HepG2 (cell line): Measurements from ENCODE around the gene RTBDN. TPM values are rescaled to one million over a fixed set of nuclear protein-coding genes. Genes with fewer than 3 reads are reported as not detected.

Experiments used
- ATRX ChIP-seq: sonication (generic); formaldehyde crosslinking; IDR thresholded peaks from 2 replicates; pipeline ENCODE4 v1.4.0; 2020; ENCODE audit warnings: missing genetic modification reagents, borderline replicate concordance
- HNF4A ChIP-seq: sonication (generic); formaldehyde crosslinking; IDR thresholded peaks from 2 replicates; pipeline ENCODE4 v1.4.0; 2020; ENCODE audit warnings: missing genetic modification reagents
- KDM5A ChIP-seq: fragments of 200-600 bp; sonication (generic); IDR thresholded peaks from 2 replicates; pipeline ENCODE4 v1.7.0; 2018; ENCODE audit warnings: antibody characterized with exemption, mild to moderate bottlenecking, low read length, borderline replicate concordance
- MED1 ChIP-seq: sonication (generic); formaldehyde crosslinking; IDR thresholded peaks from 2 replicates; pipeline ENCODE4 v1.4.0; 2020; ENCODE audit warnings: missing genetic modification reagents
- MYNN ChIP-seq: sonication (generic); formaldehyde crosslinking; IDR thresholded peaks from 2 replicates; pipeline ENCODE4 v1.4.0; 2020; ENCODE audit warnings: mild to moderate bottlenecking, low read depth, missing genetic modification reagents
- ONECUT2 ChIP-seq: sonication (generic); formaldehyde crosslinking; IDR thresholded peaks from 2 replicates; pipeline ENCODE4 v1.4.0; 2020; ENCODE audit warnings: missing genetic modification reagents
- SAFB2 ChIP-seq: sonication (generic); formaldehyde crosslinking; IDR thresholded peaks from 2 replicates; pipeline ENCODE4 v1.5.1; 2020; ENCODE audit warnings: missing genetic modification reagents, low read depth, mild to moderate bottlenecking, borderline replicate concordance
- SATB2 ChIP-seq: sonication (generic); formaldehyde crosslinking; IDR thresholded peaks from 2 replicates; pipeline ENCODE4 v1.5.0; 2020; ENCODE audit warnings: missing genetic modification reagents
- SMAD3 ChIP-seq: sonication (generic); formaldehyde crosslinking; IDR thresholded peaks from 2 replicates; pipeline ENCODE4 v1.4.0; 2020; ENCODE audit warnings: missing genetic modification reagents
- SOX6 ChIP-seq, 2 experiments: fragments of 450-650 bp in 1 of 2; sonication (generic) in 1 of 2; formaldehyde crosslinking in 1 of 2; IDR thresholded peaks; 2 replicates each; pipeline versions ENCODE4 v1.4.0 to v1.6.1; 2017 to 2020; ENCODE audit warnings: antibody characterized with exemption in 1 of 2, mild to moderate bottlenecking in 1 of 2, missing genetic modification reagents in 1 of 2
- TCF12 ChIP-seq, 2 experiments: fragments of 450-650 bp in 1 of 2; sonication (generic) in 1 of 2; formaldehyde crosslinking in 1 of 2; IDR thresholded peaks; 2 replicates each; pipeline versions ENCODE4 v1.6.1 to v1.8.0; 2017 to 2022; ENCODE audit warnings: antibody characterized with exemption in 1 of 2, mild to moderate bottlenecking in 1 of 2, missing genetic modification reagents in 1 of 2, moderate library complexity in 1 of 2
- TFDP1 ChIP-seq: IDR thresholded peaks from 2 replicates; pipeline ENCODE4 v1.6.1; 2016; ENCODE audit warnings: missing compliant biosample characterization, missing genetic modification reagents, borderline replicate concordance
- XRCC5 ChIP-seq: fragments of 200-400 bp; formaldehyde crosslinking; optimal IDR thresholded peaks from 2 replicates; pipeline ENCODE3; 2017; ENCODE audit warnings: mild to moderate bottlenecking, low read length
- ZFP36L1 ChIP-seq: sonication (generic); formaldehyde crosslinking; IDR thresholded peaks from 2 replicates; pipeline ENCODE4 v1.8.0; 2022; ENCODE audit warnings: mild to moderate bottlenecking, missing genetic modification reagents, moderate library complexity
- ZNF124 ChIP-seq: sonication (generic); formaldehyde crosslinking; IDR thresholded peaks from 2 replicates; pipeline ENCODE4 v1.4.0; 2020; ENCODE audit warnings: missing genetic modification reagents
- ZNF264 ChIP-seq: sonication (generic); formaldehyde crosslinking; IDR thresholded peaks from 2 replicates; pipeline ENCODE4 v1.4.0; 2020; ENCODE audit warnings: missing genetic modification reagents
- ZNF451 ChIP-seq: sonication (generic); formaldehyde crosslinking; IDR thresholded peaks from 2 replicates; pipeline ENCODE4 v1.5.0; 2020; ENCODE audit warnings: mild to moderate bottlenecking, missing genetic modification reagents
- ZNF557 ChIP-seq: sonication (generic); formaldehyde crosslinking; IDR thresholded peaks from 2 replicates; pipeline ENCODE4 v1.4.0; 2020; ENCODE audit warnings: missing genetic modification reagents
- ZNF569 ChIP-seq: sonication (generic); formaldehyde crosslinking; IDR thresholded peaks from 2 replicates; pipeline ENCODE4 v1.5.0; 2020; ENCODE audit warnings: mild to moderate bottlenecking, missing genetic modification reagents, moderate library complexity, borderline replicate concordance
- ZNF580 ChIP-seq: IDR thresholded peaks from 2 replicates; pipeline ENCODE4 v1.6.1; 2016; ENCODE audit warnings: low read depth, borderline replicate concordance
- ZNF691 ChIP-seq: sonication (generic); formaldehyde crosslinking; IDR thresholded peaks from 2 replicates; pipeline ENCODE4 v1.4.0; 2020; ENCODE audit warnings: missing genetic modification reagents, low read depth, mild to moderate bottlenecking, borderline replicate concordance
- ZNF720 ChIP-seq: sonication (generic); formaldehyde crosslinking; IDR thresholded peaks from 2 replicates; pipeline ENCODE4 v1.4.0; 2020; ENCODE audit warnings: missing genetic modification reagents
- ZNF891 ChIP-seq: sonication (generic); formaldehyde crosslinking; IDR thresholded peaks from 2 replicates; pipeline ENCODE4 v1.5.0; 2020; ENCODE audit warnings: mild to moderate bottlenecking, missing genetic modification reagents
- polyA plus RNA-seq, 8 experiments: library from polyadenylated mRNA; depleted of rRNA in 3 of 8; stranded (reverse) in 7 of 8; unstranded in 1 of 8; fragments of >200 nt; fragmentation: Illumina TruSeq in 4 of 8; extraction: Trizol in 4 of 8; gene quantifications; 2 replicates each; pipeline versions ENCODE4 v1.2.1 to v1.2.3, GENCODE V29; 2011 to 2016; ENCODE audit warnings: low read depth in 4 of 8, missing spikeins in 1 of 8, mixed read lengths in 1 of 8; ENCODE audit not compliant: insufficient read depth in 1 of 8
- total RNA-seq, 5 experiments: library from RNA; depleted of rRNA; stranded (reverse); fragments of >200 nt; fragmentation: Illumina TruSeq; extraction: Trizol; gene quantifications; 2 replicates each; pipeline ENCODE4 v1.2.3, GENCODE V29; 2016; ENCODE audit warnings: low read depth in 1 of 5
- TF ChIP-seq, protein P1 (sequence below): IDR thresholded peaks from 2 replicates; pipeline ENCODE4 v1.6.1; 2018; ENCODE audit warnings: missing genetic modification reagents, mild to moderate bottlenecking, missing compliant biosample characterization
- TF ChIP-seq, protein P2 (sequence below): sonication (generic); formaldehyde crosslinking; IDR thresholded peaks from 2 replicates; pipeline ENCODE4 v1.4.0; 2020; ENCODE audit warnings: missing genetic modification reagents

RTBDN gene
- total and polyA plus RNA-seq, 2 of the 13 experiments (the other 11 are each of a cell fraction or from before 2014, with no cell fraction given): 0.27 to 0.48 TPM

DNA sequence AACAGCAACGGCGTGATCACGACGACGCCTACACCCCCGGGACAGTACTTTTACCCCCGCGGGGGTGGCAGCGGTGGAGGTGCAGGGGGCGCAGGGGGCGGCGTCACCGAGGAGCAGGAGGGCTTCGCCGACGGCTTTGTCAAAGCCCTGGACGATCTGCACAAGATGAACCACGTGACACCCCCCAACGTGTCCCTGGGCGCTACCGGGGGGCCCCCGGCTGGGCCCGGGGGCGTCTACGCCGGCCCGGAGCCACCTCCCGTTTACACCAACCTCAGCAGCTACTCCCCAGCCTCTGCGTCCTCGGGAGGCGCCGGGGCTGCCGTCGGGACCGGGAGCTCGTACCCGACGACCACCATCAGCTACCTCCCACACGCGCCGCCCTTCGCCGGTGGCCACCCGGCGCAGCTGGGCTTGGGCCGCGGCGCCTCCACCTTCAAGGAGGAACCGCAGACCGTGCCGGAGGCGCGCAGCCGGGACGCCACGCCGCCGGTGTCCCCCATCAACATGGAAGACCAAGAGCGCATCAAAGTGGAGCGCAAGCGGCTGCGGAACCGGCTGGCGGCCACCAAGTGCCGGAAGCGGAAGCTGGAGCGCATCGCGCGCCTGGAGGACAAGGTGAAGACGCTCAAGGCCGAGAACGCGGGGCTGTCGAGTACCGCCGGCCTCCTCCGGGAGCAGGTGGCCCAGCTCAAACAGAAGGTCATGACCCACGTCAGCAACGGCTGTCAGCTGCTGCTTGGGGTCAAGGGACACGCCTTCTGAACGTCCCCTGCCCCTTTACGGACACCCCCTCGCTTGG, 42.1 kb downstream of the RTBDN start (continued):
- no peak for TF ChIP-seq ATRX
- TF ChIP-seq TCF12 (IDR thresholded peaks at IDR 0.05): no peak
- TF ChIP-seq TCF12 (CRISPR knock-in tag; IDR thresholded peaks at IDR 0.05): peak; percentile 56; the same call in 1 of the 2 replicates
- TF ChIP-seq ZNF691 (CRISPR knock-in tag): no peak; the same call in 1 of the 2 replicates
- TF ChIP-seq MYNN: no peak
- no peak for TF ChIP-seq ZNF580
- TF ChIP-seq, protein P1, sequence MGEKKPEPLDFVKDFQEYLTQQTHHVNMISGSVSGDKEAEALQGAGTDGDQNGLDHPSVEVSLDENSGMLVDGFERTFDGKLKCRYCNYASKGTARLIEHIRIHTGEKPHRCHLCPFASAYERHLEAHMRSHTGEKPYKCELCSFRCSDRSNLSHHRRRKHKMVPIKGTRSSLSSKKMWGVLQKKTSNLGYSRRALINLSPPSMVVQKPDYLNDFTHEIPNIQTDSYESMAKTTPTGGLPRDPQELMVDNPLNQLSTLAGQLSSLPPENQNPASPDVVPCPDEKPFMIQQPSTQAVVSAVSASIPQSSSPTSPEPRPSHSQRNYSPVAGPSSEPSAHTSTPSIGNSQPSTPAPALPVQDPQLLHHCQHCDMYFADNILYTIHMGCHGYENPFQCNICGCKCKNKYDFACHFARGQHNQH (CRISPR knock-in tag): peak; percentile 63
- TF ChIP-seq SATB2: 0 out of 2 replicates have a peak, but pooled peaks have one; percentile 67
- peak; percentile 37; the same call in 1 of the 2 replicates for TF ChIP-seq SAFB2 (CRISPR knock-in tag)
- peak; percentile 83; the same call in 1 of the 2 replicates for TF ChIP-seq ZNF891
- TF ChIP-seq ZFP36L1 (CRISPR knock-in tag): 0 out of 2 replicates have a peak, but pooled peaks have one; percentile 64
- TF ChIP-seq SMAD3 (CRISPR knock-in tag): no peak
- TF ChIP-seq ZNF720 (CRISPR knock-in tag): no peak
- peak; percentile 78; the same call in 1 of the 2 replicates for TF ChIP-seq TFDP1 (CRISPR knock-in tag)
- TF ChIP-seq ZNF124 (CRISPR knock-in tag): no peak
- TF ChIP-seq HNF4A (CRISPR knock-in tag): peak; percentile 42; the same call in 1 of the 2 replicates
- no peak for TF ChIP-seq ZNF451 (CRISPR knock-in tag)
- TF ChIP-seq ZNF569: no peak
- TF ChIP-seq MED1 (CRISPR knock-in tag): peak; percentile 60
- TF ChIP-seq ONECUT2: no peak
- TF ChIP-seq ZNF264 (CRISPR knock-in tag): peak; percentile 56; the same call in 1 of the 2 replicates
- TF ChIP-seq ZNF557 (CRISPR knock-in tag): no peak
- TF ChIP-seq KDM5A: no peak
- TF ChIP-seq, protein P2, sequence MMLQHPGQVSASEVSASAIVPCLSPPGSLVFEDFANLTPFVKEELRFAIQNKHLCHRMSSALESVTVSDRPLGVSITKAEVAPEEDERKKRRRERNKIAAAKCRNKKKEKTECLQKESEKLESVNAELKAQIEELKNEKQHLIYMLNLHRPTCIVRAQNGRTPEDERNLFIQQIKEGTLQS: no peak
- TF ChIP-seq XRCC5: peak; percentile 23
- TF ChIP-seq SOX6 (IDR thresholded peaks at IDR 0.05): no peak
- TF ChIP-seq SOX6 (CRISPR knock-in tag; IDR thresholded peaks at IDR 0.05): peak; percentile 62
